ENCODE results near the gene SQSTM1.
A peak's percentile ranks its signal among the peaks of the same experiment; 100 is the strongest.
"Not testable (repeated sequence)": the region's sequence is repeated elsewhere in the genome, so short reads cannot be mapped to it uniquely, and the experiment has no call there.

SQSTM1 gene

GRCh38 chr5:179860301-179860700 lies 39.6 kb downstream of the SQSTM1 start:
- DNase-seq, result no peak

- DNase-seq, result no peak
Observed at GRCh38 chr5:179862296-179862695, 41.6 kb downstream of the SQSTM1 start.

DNA sequence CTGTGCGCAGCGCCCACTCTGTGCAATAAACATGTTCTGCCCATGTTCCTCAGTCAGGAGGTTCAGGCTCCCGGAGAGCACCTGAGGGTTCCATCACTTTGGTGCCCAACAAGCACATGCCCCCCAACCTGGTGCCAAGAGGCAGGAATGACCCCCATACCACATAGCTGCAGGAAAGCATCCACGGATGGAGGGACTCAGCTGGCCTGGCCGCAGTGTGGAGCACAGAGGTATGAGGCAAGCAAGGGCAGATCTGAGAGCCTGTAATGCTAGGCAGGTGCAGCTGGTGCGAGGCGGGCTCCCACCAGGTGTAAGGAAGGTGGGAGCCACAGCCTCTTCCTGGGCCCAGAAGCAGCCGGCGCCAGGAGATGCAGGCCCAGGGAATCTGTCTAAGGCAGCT lies 42.2 kb downstream of the SQSTM1 start:
- DNase-seq, result no peak

- DNase-seq, result no peak
Observed at GRCh38 chr5:179863449-179864085, 42.9 kb downstream of the SQSTM1 start.

DNA sequence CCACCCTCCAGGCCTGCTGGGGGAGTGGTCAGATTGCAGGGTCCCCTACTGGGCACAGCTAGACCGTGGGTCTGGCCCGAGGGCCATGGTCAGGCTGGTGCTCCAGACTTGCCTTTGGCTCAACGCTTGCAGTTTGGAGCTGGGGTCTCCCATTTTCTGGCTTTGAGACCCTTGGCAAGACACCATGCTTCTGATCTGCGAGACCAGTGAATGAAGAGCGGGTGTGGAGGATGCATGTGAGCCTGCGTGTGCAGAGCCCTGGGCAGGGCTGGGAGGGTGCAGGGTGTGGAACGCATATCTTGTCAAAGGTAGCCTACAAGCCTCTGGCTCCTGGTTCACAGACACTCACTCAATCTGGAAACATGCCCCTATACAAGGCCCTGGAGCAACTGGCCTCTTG lies 44.0 kb downstream of the SQSTM1 start:
- DNase-seq, result no peak

GRCh38 chr5:179865491-179866240 lies 45.0 kb downstream of the SQSTM1 start:
- DNase-seq, result no peak

- DNase-seq, result peak; percentile 2
Observed at GRCh38 chr5:179866241-179867078, 45.8 kb downstream of the SQSTM1 start.

DNA sequence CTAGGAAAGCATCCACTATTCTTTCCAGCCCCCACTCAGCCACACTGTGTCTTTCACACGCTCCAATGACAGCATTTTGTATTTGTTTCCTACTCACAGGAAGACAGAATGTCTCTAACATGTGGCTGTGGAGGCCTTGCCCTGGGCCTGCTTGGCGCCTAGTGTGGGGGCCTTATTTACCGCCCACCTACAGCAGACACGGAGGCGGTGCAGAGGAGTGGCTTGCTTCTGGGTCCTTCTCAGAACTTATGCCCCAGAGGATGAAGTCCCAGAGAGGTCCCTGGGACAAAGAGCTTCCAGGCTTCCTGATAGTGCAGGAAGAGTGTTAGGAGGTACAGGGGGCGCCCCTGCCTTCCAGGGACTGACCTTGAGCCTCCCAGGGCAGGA lies 46.4 kb downstream of the SQSTM1 start:
- no peak for DNase-seq

GRCh38 chr5:179867476-179867875 lies 46.8 kb downstream of the SQSTM1 start:
- no peak for DNase-seq

- DNase-seq, result no peak
Observed at GRCh38 chr5:179868541-179868940, 47.8 kb downstream of the SQSTM1 start.

GRCh38 chr5:179869101-179869500 lies 48.4 kb downstream of the SQSTM1 start:
- no peak for DNase-seq

- no peak for DNase-seq
Observed at GRCh38 chr5:179869641-179870402, 49.1 kb downstream of the SQSTM1 start.

DNA sequence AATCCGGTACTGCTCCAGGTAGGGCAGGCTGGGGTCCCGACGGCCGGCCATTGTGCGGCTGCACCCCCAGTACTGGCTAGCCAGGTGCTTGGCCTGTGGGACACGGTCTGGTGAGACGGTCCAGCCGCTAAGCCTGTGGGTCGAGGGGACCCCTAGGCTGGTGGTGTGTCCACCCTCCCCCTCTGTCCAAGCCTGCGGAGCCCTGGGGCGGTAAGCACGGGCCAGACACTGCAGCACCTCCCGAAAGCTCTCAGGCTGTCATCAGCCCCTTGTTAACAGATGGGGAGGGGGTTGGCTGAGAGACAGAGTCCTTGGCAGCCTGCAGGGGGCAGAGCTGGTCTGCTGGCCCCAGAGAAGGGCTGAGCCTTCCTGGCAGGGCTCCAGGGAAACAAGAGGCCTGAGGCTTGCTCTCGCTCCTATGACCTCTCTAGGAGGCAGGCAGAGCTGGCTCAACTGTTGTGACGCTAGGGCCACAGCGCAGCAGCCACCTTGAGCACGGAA lies 49.7 kb downstream of the SQSTM1 start:
- DNase-seq, result peak; percentile 65

DNA sequence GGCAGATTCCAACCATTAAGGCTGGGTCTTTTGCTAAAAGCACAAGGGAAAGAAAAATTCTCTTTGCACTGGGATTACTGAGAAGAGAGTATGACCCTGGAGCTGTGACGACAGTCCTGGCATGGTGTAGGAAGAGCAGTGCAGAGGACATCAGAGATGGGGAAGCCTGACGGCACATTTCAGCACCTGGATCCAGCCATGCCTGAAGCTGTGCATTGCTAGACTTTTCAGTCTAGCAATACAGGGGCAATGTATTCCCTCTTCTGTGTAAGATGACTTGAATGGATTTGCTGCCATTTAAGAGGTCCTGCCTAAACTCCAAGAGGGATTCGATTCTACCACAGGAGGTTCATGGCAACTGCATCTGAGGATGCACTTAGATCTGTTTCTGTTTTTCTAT lies 50.2 kb downstream of the SQSTM1 start:
- no peak for DNase-seq

DNA sequence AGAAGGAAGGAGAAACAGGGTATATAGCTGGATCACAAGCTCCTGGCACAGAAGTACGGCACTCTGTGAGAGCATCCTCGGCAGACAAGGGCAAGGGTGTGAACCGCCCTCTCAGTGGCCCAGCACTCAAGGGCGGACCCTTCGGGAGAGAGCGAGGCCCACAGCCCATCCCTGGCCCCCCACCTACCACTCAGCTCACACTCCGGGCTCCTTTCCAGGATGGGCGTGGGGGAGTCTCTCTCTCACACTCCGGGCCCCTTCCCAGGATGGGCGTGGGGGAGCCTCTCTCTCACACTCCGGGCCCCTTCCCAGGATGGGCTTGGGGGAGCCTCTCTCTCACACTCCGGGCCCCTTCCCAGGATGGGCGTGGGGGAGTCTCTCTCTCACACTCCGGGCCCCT lies 50.8 kb downstream of the SQSTM1 start:
- not testable (repeated sequence) for DNase-seq

DNA sequence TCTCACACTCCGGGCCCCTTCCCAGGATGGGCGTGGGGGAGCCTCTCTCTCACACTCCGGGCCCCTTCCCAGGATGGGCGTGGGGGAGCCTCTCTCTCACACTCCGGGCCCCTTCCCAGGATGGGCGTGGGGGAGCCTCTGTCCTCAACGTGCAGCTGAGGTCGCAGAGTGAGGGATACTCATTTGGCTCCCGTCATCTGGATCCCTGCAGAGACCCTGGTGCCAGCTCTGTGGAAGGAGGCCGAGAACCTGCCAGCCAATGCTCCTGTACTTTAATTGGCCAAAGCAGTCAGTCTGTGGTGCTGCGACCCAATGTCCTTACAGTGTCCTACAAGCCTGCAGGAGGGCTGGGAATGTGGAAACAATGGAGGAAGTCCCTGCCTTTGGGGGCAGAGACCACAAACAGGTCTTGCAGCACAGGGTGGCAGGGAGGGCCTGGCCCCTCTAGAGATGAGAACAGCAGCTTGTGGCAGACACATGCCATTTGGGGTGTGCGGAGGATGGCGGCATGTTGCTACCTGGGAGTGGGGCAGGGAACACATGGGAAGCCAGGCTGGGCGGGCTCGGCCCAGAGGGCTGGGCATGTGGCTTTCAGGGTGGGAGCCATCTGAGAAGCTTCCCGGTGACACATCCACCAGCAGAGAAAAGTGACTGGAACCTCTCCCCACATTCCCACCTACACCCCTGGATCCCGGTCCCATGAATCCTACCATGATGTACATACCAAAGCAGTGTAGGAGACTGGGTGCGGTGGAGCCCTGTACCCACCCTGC lies 51.5 kb downstream of the SQSTM1 start:
- DNase-seq, result no peak

GRCh38 chr5:179872828-179873575 lies 52.3 kb downstream of the SQSTM1 start:
- DNase-seq, result no peak

- no peak for DNase-seq
Observed at GRCh38 chr5:179873588-179874110, 52.9 kb downstream of the SQSTM1 start.

DNA sequence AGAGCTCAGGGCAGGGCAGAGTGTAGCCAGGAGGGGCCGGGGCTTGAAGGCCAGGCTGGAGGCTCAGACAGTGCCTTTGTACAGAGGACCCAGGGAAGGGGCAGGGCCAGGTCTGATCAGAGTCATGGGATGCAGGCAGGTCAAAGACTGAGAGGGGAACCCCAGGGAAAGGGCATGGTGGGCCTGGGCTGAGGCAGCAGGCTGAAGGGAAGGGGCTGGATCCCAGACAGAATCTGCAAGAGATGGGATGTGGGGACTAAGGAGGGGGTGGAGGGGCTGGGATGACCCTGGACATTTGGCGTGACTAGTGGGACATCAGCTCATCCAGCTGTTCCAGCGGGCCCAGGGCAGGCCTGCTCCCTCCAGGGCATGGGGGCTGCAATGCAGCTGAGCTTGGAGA lies 53.4 kb downstream of the SQSTM1 start:
- no peak for DNase-seq

- no peak for DNase-seq
Observed at GRCh38 chr5:179874536-179875292, 54.0 kb downstream of the SQSTM1 start.
